GM12878 (cell line): ENCODE results near the gene USH1C. TPM values are rescaled to one million over a fixed set of nuclear protein-coding genes. Genes with fewer than 3 reads are reported as not detected.

Experiments
- ATAC-seq: fragments of 200-7000 bp; cut with Tn5 transposase; 3 replicates; pipeline ENCODE4 v1.9.1; 2020; ENCODE audit warnings: mild to moderate bottlenecking, moderate library complexity
- BruUV-seq: library from RNA; stranded (reverse); fragments of 400-500 nt; replicated peaks from 2 replicates; lab custom pipeline; 2021; lab: Mats Ljungman, UMichigan
- CTCF ChIA-PET: fragments of 300-600 bp; sonication (Branson Sonifier 250); formaldehyde crosslinking; extraction: SDS; loops from one replicate; lab custom pipeline; 2021; ENCODE audit warnings: inconsistent platforms; lab: Yijun Ruan, JAX
- POLR2A ChIA-PET: fragments of 350-600 bp; formaldehyde crosslinking; extraction: SDS; loops from one replicate; lab custom pipeline; 2021; ENCODE audit warnings: inconsistent platforms; lab: Charles Lee
- RAD21 ChIA-PET: fragments of 300-600 bp; sonication (Branson Sonifier 250); formaldehyde crosslinking; loops from one replicate; lab custom pipeline; 2023; ENCODE audit warnings: antibody characterized with exemption; ENCODE audit not compliant: unreplicated experiment; lab: Charles Lee
- SMC1A ChIA-PET: fragments of 300-600 bp; sonication (Branson Sonifier 250); formaldehyde crosslinking; loops from one replicate; lab custom pipeline; 2023; ENCODE audit not compliant: unreplicated experiment, uncharacterized antibody; lab: Charles Lee
- DNase-seq: peaks from one replicate; pipeline ENCODE4 v3.0.0-alpha.2; 2011; ENCODE audit warnings: low read depth, low spot score
- FAIRE-seq: peaks from 3 replicates; lab custom pipeline; 2011; peaks lifted over from hg19 to GRCh38; lab: Jason Lieb, UNC
- H2AFZ ChIP-seq: 2 replicates; pipeline ENCODE4 v1.6.0; 2011; ENCODE audit warnings: low read depth, low read length, control low read depth; ENCODE audit not compliant: control insufficient read depth
- H3K27ac ChIP-seq: 2 replicates; pipeline ENCODE4 v1.5.1; 2011; ENCODE audit warnings: control low read depth; ENCODE audit not compliant: control insufficient read depth, insufficient read depth
- H3K27me3 ChIP-seq, 2 experiments: replicated peaks in 1 of 2; 2 replicates each; pipeline versions ENCODE4 v1.6.0 to v1.6.1; 2011; ENCODE audit warnings: low read length in 1 of 2; ENCODE audit not compliant: control insufficient read depth in 2 of 2, insufficient read depth in 2 of 2
- H3K36me3 ChIP-seq, 2 experiments: 2 replicates each; pipeline ENCODE4 v1.5.1; 2011; ENCODE audit warnings: low read length in 1 of 2; ENCODE audit not compliant: control insufficient read depth in 2 of 2, insufficient read depth in 2 of 2
- H3K4me1 ChIP-seq: 2 replicates; pipeline ENCODE4 v1.6.1; 2011; ENCODE audit warnings: mild to moderate bottlenecking, low read length, moderate library complexity, mixed read lengths; ENCODE audit not compliant: control insufficient read depth, insufficient read depth
- H3K4me2 ChIP-seq: 2 replicates; pipeline ENCODE4 v1.6.0; 2011; ENCODE audit warnings: control low read depth; ENCODE audit not compliant: control insufficient read depth, insufficient read depth
- H3K4me3 ChIP-seq: fragments of 200-600 bp; sonication (generic); 2 replicates; pipeline ENCODE4 v1.5.1; 2016
- H3K79me2 ChIP-seq: 2 replicates; pipeline ENCODE4 v1.6.0; 2011; ENCODE audit warnings: low read length; ENCODE audit not compliant: control insufficient read depth, insufficient read depth
- H3K9ac ChIP-seq: 2 replicates; pipeline ENCODE4 v1.8.0; 2011; ENCODE audit warnings: low read length, control low read depth, mixed read lengths; ENCODE audit not compliant: control insufficient read depth, insufficient read depth
- H3K9me3 ChIP-seq: replicated peaks from 3 replicates; pipeline ENCODE4 v1.5.1; 2011; ENCODE audit warnings: mild to moderate bottlenecking, low read length; ENCODE audit not compliant: control insufficient read depth, insufficient read depth
- H4K20me1 ChIP-seq: 2 replicates; pipeline ENCODE4 v1.6.0; 2011; ENCODE audit not compliant: control insufficient read depth, insufficient read depth
- BRCA1 ChIP-seq: IDR thresholded peaks from 2 replicates; pipeline ENCODE4 v1.6.1; 2011; ENCODE audit warnings: low read depth, low read length, improper control_type of control experiment
- HDGF ChIP-seq: fragments of 450-650 bp; IDR thresholded peaks from 2 replicates; pipeline ENCODE4 v1.6.1; 2016; ENCODE audit warnings: antibody characterized with exemption
- MXI1 ChIP-seq: fragments of 150-350 bp; IDR thresholded peaks from 2 replicates; pipeline ENCODE4 v1.6.1; 2011; ENCODE audit warnings: low read depth, mild to moderate bottlenecking, inconsistent platforms, low read length, improper control_type of control experiment
- ZNF24 ChIP-seq: fragments of 450-650 bp; IDR thresholded peaks from 2 replicates; pipeline ENCODE4 v1.6.1; 2017; ENCODE audit warnings: antibody characterized with exemption, mild to moderate bottlenecking
- WGBS: methylation state at CpG from one replicate; pipeline ENCODE4 v1.1.6; 2016; ENCODE audit warnings: low lambda C conversion rate; ENCODE audit not compliant: insufficient replicate concordance, insufficient coverage; ENCODE audit errors: missing lambda C conversion rate; 5-methylcytosine and 5-hydroxymethylcytosine counted together
- in situ Hi-C: fragments of 300-500 bp; cut with MboI; formaldehyde crosslinking; loops from 9 replicates; pipeline ENCODE4 v1.14.3; 2018; ENCODE audit warnings: mixed read lengths
- intact Hi-C: fragments of 100-400 bp; cut with micrococcal nuclease; formaldehyde crosslinking; loops from one replicate; pipeline ENCODE4 v1.14.2; 2022; ENCODE audit not compliant: unreplicated experiment
- polyA plus RNA-seq, 11 experiments: library from polyadenylated mRNA; depleted of rRNA in 4 of 11; unstranded in 6 of 11; stranded (reverse) in 5 of 11; fragments of >200 nt; fragmentation: Nextera tagmentation in 4 of 11; fragmentation: Illumina TruSeq in 1 of 11; extraction: Ambion mirVana in 4 of 11; extraction: Trizol in 1 of 11; gene quantifications; 1 replicate in 1 of 11; 2 replicates in 10 of 11; pipeline versions ENCODE4 v1.2.1 to v1.2.3, GENCODE V29; 2011 to 2016; ENCODE audit warnings: inconsistent platforms in 2 of 11, missing spikeins in 2 of 11, low read depth in 1 of 11
- total RNA-seq, 4 experiments: library from RNA; depleted of rRNA in 3 of 4; stranded (reverse); fragments of >200 nt in 3 of 4; fragmentation: Illumina TruSeq in 1 of 4; extraction: Trizol in 1 of 4; gene quantifications; 2 replicates each; pipeline versions ENCODE4 v1.2.1 to v1.2.3, GENCODE V29; 2013 to 2021
- TF ChIP-seq, protein P1 (sequence below): fragments of 450-650 bp; formaldehyde crosslinking; IDR thresholded peaks from 2 replicates; pipeline ENCODE4 v1.4.0; 2020; ENCODE audit warnings: mild to moderate bottlenecking, moderate library complexity

Gene USH1C
- total and polyA plus RNA-seq, 10 of the 15 experiments (the other 5 are each of a cell fraction or from before 2014, with no cell fraction given): not detected

DNA sequence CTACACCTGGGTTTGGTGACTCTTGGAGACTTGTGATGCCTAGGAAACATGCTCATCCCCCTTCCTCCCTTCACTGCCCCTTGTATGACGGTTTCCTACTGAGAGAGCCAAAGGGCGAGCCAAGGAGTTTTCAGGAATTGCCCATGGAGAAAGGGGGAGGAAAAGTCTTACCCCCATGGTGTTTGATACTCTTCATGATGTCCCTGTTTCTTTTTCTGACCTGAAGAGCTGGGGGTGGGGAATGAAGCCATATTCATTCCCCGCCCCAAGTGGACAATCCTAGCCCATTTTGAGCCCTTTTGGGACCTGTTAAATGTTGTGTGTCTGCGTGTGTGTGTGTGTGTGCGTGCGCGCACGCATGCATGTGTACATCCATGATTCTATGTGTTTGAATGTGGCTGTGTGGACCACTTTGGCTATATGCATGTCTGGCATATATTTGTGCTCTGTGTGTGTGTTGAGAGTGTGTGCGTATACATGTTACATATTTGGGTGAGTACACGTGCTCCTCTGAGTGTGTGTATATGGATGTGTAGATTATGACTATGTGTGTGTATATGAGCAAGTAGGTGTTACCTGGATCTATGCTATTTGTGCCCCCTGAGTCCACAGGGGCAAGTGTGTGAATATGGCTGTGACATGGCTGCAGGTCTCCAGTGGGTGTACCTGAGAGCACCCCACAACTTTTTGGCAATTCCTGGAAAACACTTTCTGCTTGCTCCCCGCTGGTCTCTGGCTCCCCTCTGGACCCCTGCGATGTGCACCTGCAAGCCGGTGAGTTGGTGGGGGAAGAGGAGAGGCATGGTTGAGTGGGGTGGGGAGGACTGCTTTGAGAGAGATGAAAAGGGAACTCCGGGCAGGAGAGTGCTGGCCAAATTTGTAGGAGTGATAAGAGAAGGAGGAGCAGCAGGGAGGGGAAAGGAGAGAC, 27.5 kb upstream of the USH1C start:
- Histone ChIP-seq H3K79me2 (no peaks in the 10 kb centered on the region), H3K9me3 (no peaks in the 10 kb centered on the region), H3K27ac (no peak overlapping the region), H2AFZ (no peak overlapping the region), H3K27me3 (no peaks in the 10 kb centered on the region), H3K4me1 (no peaks in the 10 kb centered on the region), H3K36me3 (no peaks in the 10 kb centered on the region), H3K9ac (no peak overlapping the region), H3K4me2 (no peak overlapping the region), H4K20me1 (no peaks in the 10 kb centered on the region)
- no TSS peak for BruUV-seq
- no peak for FAIRE-seq
- no peak for DNase-seq
- ChIA-PET RAD21 (no interaction called here), CTCF (no interaction called here)
- intact Hi-C loops: no loop called here
- 40% methylated on average over 14 of the region's 14 CpGs for WGBS
- TF ChIP-seq BRCA1 (no peak), ZNF24 (no peak), MXI1 (no peak), HDGF (no peak)
- TF ChIP-seq, protein P1, sequence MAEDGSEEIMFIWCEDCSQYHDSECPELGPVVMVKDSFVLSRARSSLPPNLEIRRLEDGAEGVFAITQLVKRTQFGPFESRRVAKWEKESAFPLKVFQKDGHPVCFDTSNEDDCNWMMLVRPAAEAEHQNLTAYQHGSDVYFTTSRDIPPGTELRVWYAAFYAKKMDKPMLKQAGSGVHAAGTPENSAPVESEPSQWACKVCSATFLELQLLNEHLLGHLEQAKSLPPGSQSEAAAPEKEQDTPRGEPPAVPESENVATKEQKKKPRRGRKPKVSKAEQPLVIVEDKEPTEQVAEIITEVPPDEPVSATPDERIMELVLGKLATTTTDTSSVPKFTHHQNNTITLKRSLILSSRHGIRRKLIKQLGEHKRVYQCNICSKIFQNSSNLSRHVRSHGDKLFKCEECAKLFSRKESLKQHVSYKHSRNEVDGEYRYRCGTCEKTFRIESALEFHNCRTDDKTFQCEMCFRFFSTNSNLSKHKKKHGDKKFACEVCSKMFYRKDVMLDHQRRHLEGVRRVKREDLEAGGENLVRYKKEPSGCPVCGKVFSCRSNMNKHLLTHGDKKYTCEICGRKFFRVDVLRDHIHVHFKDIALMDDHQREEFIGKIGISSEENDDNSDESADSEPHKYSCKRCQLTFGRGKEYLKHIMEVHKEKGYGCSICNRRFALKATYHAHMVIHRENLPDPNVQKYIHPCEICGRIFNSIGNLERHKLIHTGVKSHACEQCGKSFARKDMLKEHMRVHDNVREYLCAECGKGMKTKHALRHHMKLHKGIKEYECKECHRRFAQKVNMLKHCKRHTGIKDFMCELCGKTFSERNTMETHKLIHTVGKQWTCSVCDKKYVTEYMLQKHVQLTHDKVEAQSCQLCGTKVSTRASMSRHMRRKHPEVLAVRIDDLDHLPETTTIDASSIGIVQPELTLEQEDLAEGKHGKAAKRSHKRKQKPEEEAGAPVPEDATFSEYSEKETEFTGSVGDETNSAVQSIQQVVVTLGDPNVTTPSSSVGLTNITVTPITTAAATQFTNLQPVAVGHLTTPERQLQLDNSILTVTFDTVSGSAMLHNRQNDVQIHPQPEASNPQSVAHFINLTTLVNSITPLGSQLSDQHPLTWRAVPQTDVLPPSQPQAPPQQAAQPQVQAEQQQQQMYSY (CRISPR knock-in tag): no peak
- TF ChIP-seq, all 136 proteins: peak for 0
- no peak overlapping the region for H3K4me3 ChIP-seq
- SMC1A ChIA-PET: no interaction called here
- POLR2A ChIA-PET: no interaction called here
- no peak for ATAC-seq
- in situ Hi-C loops: no loop called here
